H1 (cell line): Measurements from ENCODE around the gene VPS13D. TPM values are rescaled to one million over a fixed set of nuclear protein-coding genes. Genes with fewer than 3 reads are reported as not detected.

Experiments used
- CTCF ChIA-PET: fragments of 300-600 bp; sonication (Branson Sonifier 250); formaldehyde crosslinking; loops from one replicate; lab custom pipeline; 2021; ENCODE audit not compliant: partially characterized antibody; lab: Charles Lee
- POLR2A ChIA-PET: fragments of 300-600 bp; sonication (Branson Sonifier 250); formaldehyde crosslinking; loops from one replicate; lab custom pipeline; 2021; ENCODE audit warnings: inconsistent platforms; ENCODE audit not compliant: partially characterized antibody; lab: Charles Lee
- DNase-seq, 2 experiments: peaks; one replicate each; pipeline versions ENCODE4 v3.0.0 to v3.0.0-alpha.2; 2010 to 2022; ENCODE audit warnings: low spot score in 2 of 2, low read depth in 1 of 2, mixed read lengths in 1 of 2
- FAIRE-seq: peaks from 2 replicates; lab custom pipeline; 2011; peaks lifted over from hg19 to GRCh38; lab: Jason Lieb, UNC
- H2AFZ ChIP-seq: 2 replicates; pipeline ENCODE4 v1.8.1; 2012; ENCODE audit warnings: low read length, inconsistent platforms
- H2AK5ac ChIP-seq: 2 replicates; pipeline ENCODE4 v1.6.1; 2013; ENCODE audit warnings: low read depth, low read length
- H2BK120ac ChIP-seq: replicated peaks from 2 replicates; pipeline ENCODE3; 2013; ENCODE audit warnings: low read depth, low read length, inconsistent platforms
- H2BK12ac ChIP-seq: 2 replicates; pipeline ENCODE4 v1.6.1; 2013; ENCODE audit warnings: low read depth, low read length
- H2BK15ac ChIP-seq: 2 replicates; pipeline ENCODE4 v1.6.1; 2013; ENCODE audit warnings: low read length
- H2BK20ac ChIP-seq: 2 replicates; pipeline ENCODE4 v1.6.1; 2013; ENCODE audit warnings: low read length
- H2BK5ac ChIP-seq: 2 replicates; pipeline ENCODE4 v1.6.1; 2013; ENCODE audit warnings: low read depth, low read length
- H3K14ac ChIP-seq: 2 replicates; pipeline ENCODE4 v1.6.1; 2013; ENCODE audit warnings: inconsistent platforms; ENCODE audit not compliant: insufficient read length
- H3K18ac ChIP-seq: 2 replicates; pipeline ENCODE4 v1.6.1; 2013; ENCODE audit warnings: low read length; ENCODE audit errors: extremely low read depth
- H3K23ac ChIP-seq: 2 replicates; pipeline ENCODE4 v1.6.1; 2013; ENCODE audit warnings: inconsistent platforms; ENCODE audit not compliant: insufficient read length
- H3K23me2 ChIP-seq: 2 replicates; pipeline ENCODE4 v1.6.1; 2013; ENCODE audit warnings: low read depth, low read length
- H3K27ac ChIP-seq: 2 replicates; pipeline ENCODE4 v1.6.1; 2011; ENCODE audit warnings: low read depth, low read length, inconsistent platforms
- H3K27me3 ChIP-seq, 4 experiments: replicated peaks in 1 of 4; 1 replicate in 1 of 4; 2 replicates in 3 of 4; pipeline versions ENCODE4 v1.6.1 to v1.8.1; 2011 to 2013; ENCODE audit warnings: low read length in 3 of 4, mild to moderate bottlenecking in 3 of 4, inconsistent platforms in 2 of 4, mixed read lengths in 2 of 4, moderate library complexity in 1 of 4; ENCODE audit not compliant: control insufficient read depth in 3 of 4, insufficient read depth in 3 of 4; ENCODE audit errors: extremely low read depth in 1 of 4
- H3K36me3 ChIP-seq, 4 experiments: 2 replicates each; pipeline versions ENCODE4 v1.6.1 to v1.8.1; 2011 to 2013; ENCODE audit warnings: mild to moderate bottlenecking in 4 of 4, low read length in 3 of 4, moderate library complexity in 2 of 4, control low read depth in 1 of 4, inconsistent platforms in 1 of 4; ENCODE audit not compliant: insufficient read depth in 4 of 4, control insufficient read depth in 2 of 4
- H3K4ac ChIP-seq: replicated peaks from 2 replicates; pipeline ENCODE3; 2013; ENCODE audit warnings: low read length, low read depth, mixed read lengths, inconsistent platforms; ENCODE audit not compliant: insufficient read length
- H3K4me1 ChIP-seq, 4 experiments: replicated peaks in 1 of 4; 1 replicate in 1 of 4; 2 replicates in 3 of 4; pipeline versions ENCODE4 v1.6.1 to v1.8.1; 2011 to 2013; ENCODE audit warnings: low read length in 3 of 4, inconsistent platforms in 2 of 4, mixed read lengths in 1 of 4; ENCODE audit not compliant: insufficient read depth in 4 of 4, control insufficient read depth in 3 of 4
- H3K4me2 ChIP-seq, 2 experiments: 2 replicates each; pipeline versions ENCODE4 v1.6.1 to v1.8.1; 2011 to 2013; ENCODE audit warnings: low read depth in 2 of 2, low read length in 2 of 2, control low read depth in 1 of 2, inconsistent platforms in 1 of 2, mild to moderate bottlenecking in 1 of 2; ENCODE audit not compliant: insufficient read depth in 1 of 2
- H3K4me3 ChIP-seq, 4 experiments: fragments of 200-600, 300-600 bp in 1 of 4; sonication (generic), shearing (Covaris generic), sonication (Bioruptor Twin) in 1 of 4; 2 replicates each; pipeline versions ENCODE4 v1.5.1 to v1.8.1; 2011 to 2016; ENCODE audit warnings: low read length in 4 of 4, low read depth in 3 of 4, control low read depth in 2 of 4, inconsistent platforms in 2 of 4, mild to moderate bottlenecking in 2 of 4, mixed read lengths in 1 of 4, moderate library complexity in 1 of 4; ENCODE audit not compliant: insufficient read depth in 2 of 4; ENCODE audit errors: extremely low read depth in 1 of 4
- H3K56ac ChIP-seq: replicated peaks from 2 replicates; pipeline ENCODE3; 2013; ENCODE audit warnings: low read depth, mild to moderate bottlenecking, mixed read lengths, low read length, inconsistent platforms; ENCODE audit not compliant: insufficient read length
- H3K79me1 ChIP-seq: 2 replicates; pipeline ENCODE4 v1.6.1; 2013; ENCODE audit warnings: low read depth, low read length, control low read depth
- H3K79me2 ChIP-seq, 2 experiments: 2 replicates each; pipeline versions ENCODE4 v1.6.1 to v1.8.1; 2012 to 2013; ENCODE audit warnings: low read length in 2 of 2, mild to moderate bottlenecking in 2 of 2, inconsistent platforms in 1 of 2; ENCODE audit not compliant: insufficient read depth in 2 of 2, control insufficient read depth in 1 of 2
- H3K9ac ChIP-seq, 4 experiments: replicated peaks in 1 of 4; 1 replicate in 1 of 4; 2 replicates in 3 of 4; pipeline versions ENCODE4 v1.6.1 to v1.8.1; 2011 to 2013; ENCODE audit warnings: low read depth in 3 of 4, low read length in 3 of 4, control low read depth in 2 of 4, mild to moderate bottlenecking in 2 of 4, moderate library complexity in 2 of 4, inconsistent platforms in 1 of 4; ENCODE audit errors: extremely low read depth in 1 of 4
- H3K9me3 ChIP-seq, 2 experiments: 2 replicates each; pipeline versions ENCODE4 v1.6.1 to v1.8.1; 2012 to 2013; ENCODE audit warnings: mild to moderate bottlenecking in 2 of 2, moderate library complexity in 2 of 2, control low read depth in 1 of 2, inconsistent platforms in 1 of 2, low read depth in 1 of 2, low read length in 1 of 2, mixed read lengths in 1 of 2; ENCODE audit not compliant: insufficient read depth in 2 of 2
- H4K20me1 ChIP-seq, 2 experiments: replicated peaks in 1 of 2; 2 replicates each; pipeline versions ENCODE3 to v1.8.1; 2011 to 2013; ENCODE audit warnings: inconsistent platforms in 2 of 2, low read length in 2 of 2, mild to moderate bottlenecking in 1 of 2; ENCODE audit not compliant: insufficient read depth in 2 of 2, control insufficient read depth in 1 of 2
- H4K5ac ChIP-seq: 2 replicates; pipeline ENCODE4 v1.6.1; 2013; ENCODE audit warnings: low read length, low read depth, mixed read lengths, inconsistent platforms; ENCODE audit not compliant: insufficient read length
- H4K8ac ChIP-seq: 2 replicates; pipeline ENCODE4 v1.8.0; 2013; ENCODE audit warnings: mild to moderate bottlenecking, moderate library complexity, low read length, inconsistent platforms; ENCODE audit not compliant: insufficient read depth; ENCODE audit errors: extremely low read depth
- H4K91ac ChIP-seq: replicated peaks from 2 replicates; pipeline ENCODE3; 2013; ENCODE audit warnings: low read length, mixed read lengths, inconsistent platforms; ENCODE audit not compliant: insufficient read length
- BCL11A ChIP-seq, 2 experiments: IDR thresholded peaks; one replicate each; pipeline ENCODE4 v1.6.1; 2011; ENCODE audit warnings: low read depth in 2 of 2, low read length in 2 of 2, mild to moderate bottlenecking in 2 of 2
- SP2 ChIP-seq: IDR thresholded peaks from 2 replicates; pipeline ENCODE4 v1.6.1; 2012; ENCODE audit warnings: mild to moderate bottlenecking, low read length, inconsistent platforms
- WGBS, 2 experiments: shearing (Covaris generic) in 1 of 2; methylation state at CpG; one replicate each; pipeline versions ENCODE4 v1.1.6 to v1.1.7; 2013 to 2015; ENCODE audit warnings: low lambda C conversion rate in 2 of 2, mixed read lengths in 2 of 2, inconsistent platforms in 1 of 2, low coverage in 1 of 2, missing lambda C conversion rate in 1 of 2; ENCODE audit not compliant: insufficient replicate concordance in 2 of 2, insufficient coverage in 1 of 2, insufficient read length in 1 of 2; ENCODE audit errors: extremely low coverage in 1 of 2, missing lambda C conversion rate in 1 of 2; 5-methylcytosine and 5-hydroxymethylcytosine counted together
- polyA plus RNA-seq, 7 experiments: library from polyadenylated mRNA; depleted of rRNA in 3 of 7; stranded (reverse) in 5 of 7; unstranded in 2 of 7; fragments of >200 nt in 5 of 7; fragments of 200-250 nt in 2 of 7; gene quantifications; 1 replicate in 5 of 7; 2 replicates in 1 of 7; 4 replicates in 1 of 7; pipeline versions ENCODE4 v1.2.1 to v1.2.3, GENCODE V29; 2011 to 2013; ENCODE audit warnings: missing spikeins in 2 of 7, mixed read lengths in 2 of 7
- total RNA-seq: library from RNA; stranded (reverse); fragmentation: NEBNext Ultra II Directional; extraction: Animal tissue kit (Norgen Biotek cat#: 25700); gene quantifications from 2 replicates; pipeline ENCODE4 v1.2.1, GENCODE V29; 2021

VPS13D gene
- total and polyA plus RNA-seq, 2 of the 8 experiments (the other 6 are each of a cell fraction or from before 2014, with no cell fraction given): 10.9 to 31.2 TPM

DNA sequence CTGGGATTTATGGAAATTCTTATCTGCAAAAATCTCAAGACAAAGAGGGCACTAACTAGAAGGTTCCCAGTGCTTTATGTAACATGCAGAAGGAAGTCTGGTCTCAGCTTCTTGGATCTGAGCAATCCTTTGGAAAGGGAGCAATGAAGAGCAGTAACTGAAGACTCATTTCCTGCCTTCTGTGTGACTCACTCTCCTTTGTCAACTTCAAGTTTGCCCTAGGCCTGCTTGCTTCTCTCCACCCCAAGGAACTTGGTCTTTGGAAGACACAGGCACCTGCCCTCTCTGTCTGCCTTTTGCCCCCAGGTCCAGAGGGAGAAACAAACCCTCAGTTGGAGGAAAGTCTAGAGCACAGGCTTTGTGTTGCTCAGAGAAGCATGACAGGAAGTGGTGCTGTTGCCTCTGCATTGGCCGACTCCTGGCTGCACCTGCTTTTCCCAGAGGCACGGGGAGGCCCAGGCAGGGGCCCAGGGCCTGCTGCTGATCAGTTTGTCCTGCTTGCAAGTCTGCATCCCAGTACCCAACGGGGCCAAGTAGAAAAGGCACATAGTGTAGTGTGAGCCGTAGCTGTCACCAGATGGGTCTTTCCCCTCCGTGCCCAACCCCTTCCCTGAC lies 251.0 kb downstream of the VPS13D start:
- H3K79me1 ChIP-seq: no peaks in the 10 kb centered on the region
- H3K23ac ChIP-seq: no peak overlapping the region
- 88% methylated on average over 5 of the region's 5 CpGs; no CpG with 5 or more reads in 1 of the 2 experiments for WGBS, 2 experiments
- H2AFZ ChIP-seq: no peak overlapping the region
- no peak overlapping the region for H3K4me3 ChIP-seq
- H3K4ac ChIP-seq: no peak overlapping the region
- no peak overlapping the region for H2AK5ac ChIP-seq
- DNase-seq (no peak), FAIRE-seq (no peak)
- H2BK20ac ChIP-seq: no peak overlapping the region
- TF ChIP-seq BCL11A (IDR thresholded peaks at IDR 0.05; ENCODE audit: low read depth in 2 of 2, low read length in 2 of 2): no peak
- TF ChIP-seq SP2: no peak
- ChIA-PET CTCF (interaction anchor here (0.8 kb wide), 2 partner anchors 11 to 178 kb away, joined by 3 read pairs; no protein-coding TSS in a partner anchor), POLR2A (interaction anchor here (0.6 kb wide), 1 partner anchor 10 kb away, joined by 3 read pairs; no protein-coding TSS in a partner anchor)
- no peak overlapping the region for H4K5ac ChIP-seq
- no peak overlapping the region; the same call in 1 of the 2 replicates for H4K8ac ChIP-seq
- H2BK12ac ChIP-seq: no peak overlapping the region
- H3K56ac ChIP-seq: no peak overlapping the region
- H4K20me1 ChIP-seq: no peaks in the 10 kb centered on the region
- no peaks in the 10 kb centered on the region for H3K27me3 ChIP-seq
- H3K4me1 ChIP-seq: peaks cover 0 to 9% (median 2%) of the 10 kb centered on the region in 4 experiments; a peak in 3 of 7 replicates
- no peaks in the 10 kb centered on the region for H3K9me3 ChIP-seq
- no peaks in the 10 kb centered on the region; a peak in 1 of 8 replicates for H3K36me3 ChIP-seq
- H3K27ac ChIP-seq: no peak overlapping the region
- H2BK120ac ChIP-seq: no peak overlapping the region
- no peak overlapping the region for H4K91ac ChIP-seq
- no peaks in the 10 kb centered on the region for H3K23me2 ChIP-seq
- H3K4me2 ChIP-seq: no peak overlapping the region
- H3K79me2 ChIP-seq: no peaks in the 10 kb centered on the region
- no peak overlapping the region for H2BK15ac ChIP-seq
- H3K9ac ChIP-seq: no peak overlapping the region
- no peak overlapping the region for H3K18ac ChIP-seq
- no peak overlapping the region for H2BK5ac ChIP-seq
- no peak overlapping the region for H3K14ac ChIP-seq
